Measurements from ENCODE around the gene CRAT.

DNA sequence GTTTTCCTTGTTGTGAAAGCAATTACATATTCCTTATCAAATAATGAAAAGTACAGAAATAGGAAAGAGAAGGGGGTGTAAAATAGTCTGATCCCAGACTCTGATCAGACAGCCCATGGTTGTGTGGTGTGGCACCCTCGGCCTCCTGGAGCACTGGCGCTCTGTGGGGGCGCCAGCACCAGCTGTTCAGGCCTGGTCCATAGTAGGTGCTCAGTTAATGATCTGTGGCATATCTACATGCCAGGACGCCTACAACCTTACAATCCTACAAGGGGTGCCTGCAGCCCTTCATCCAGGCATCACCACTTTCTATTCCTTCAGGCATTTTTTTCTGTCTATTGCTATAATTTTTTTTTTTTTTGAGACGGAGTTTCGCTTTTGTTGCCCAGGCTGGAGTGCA is 57.6 kb downstream of the CRAT start:
- no peak for TF ChIP-seq POLR2A (IDR thresholded peaks at IDR 0.05)
- TF ChIP-seq, protein P1, sequence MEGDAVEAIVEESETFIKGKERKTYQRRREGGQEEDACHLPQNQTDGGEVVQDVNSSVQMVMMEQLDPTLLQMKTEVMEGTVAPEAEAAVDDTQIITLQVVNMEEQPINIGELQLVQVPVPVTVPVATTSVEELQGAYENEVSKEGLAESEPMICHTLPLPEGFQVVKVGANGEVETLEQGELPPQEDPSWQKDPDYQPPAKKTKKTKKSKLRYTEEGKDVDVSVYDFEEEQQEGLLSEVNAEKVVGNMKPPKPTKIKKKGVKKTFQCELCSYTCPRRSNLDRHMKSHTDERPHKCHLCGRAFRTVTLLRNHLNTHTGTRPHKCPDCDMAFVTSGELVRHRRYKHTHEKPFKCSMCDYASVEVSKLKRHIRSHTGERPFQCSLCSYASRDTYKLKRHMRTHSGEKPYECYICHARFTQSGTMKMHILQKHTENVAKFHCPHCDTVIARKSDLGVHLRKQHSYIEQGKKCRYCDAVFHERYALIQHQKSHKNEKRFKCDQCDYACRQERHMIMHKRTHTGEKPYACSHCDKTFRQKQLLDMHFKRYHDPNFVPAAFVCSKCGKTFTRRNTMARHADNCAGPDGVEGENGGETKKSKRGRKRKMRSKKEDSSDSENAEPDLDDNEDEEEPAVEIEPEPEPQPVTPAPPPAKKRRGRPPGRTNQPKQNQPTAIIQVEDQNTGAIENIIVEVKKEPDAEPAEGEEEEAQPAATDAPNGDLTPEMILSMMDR (IDR thresholded peaks at IDR 0.05 in 4 of 5, conservative IDR thresholded peaks at IDR 0.05 in 1 of 5), result no peak

All from gastrocnemius medialis (tissue), 4 donors.